ENCODE data around the gene DCC. TPM values are rescaled to one million over a fixed set of nuclear protein-coding genes. Genes with fewer than 3 reads are reported as not detected.

Gene DCC
- total RNA-seq, 1 experiment from 2014 or later: not detected

- Histone ChIP-seq H3F3A (ENCODE audit: low read length, unreplicated experiment) (no peaks in the 10 kb centered on the region), H3K27me3 (ENCODE audit: low read length) (no peaks in the 10 kb centered on the region), H4K20me1 (ENCODE audit: low read length) (no peaks in the 10 kb centered on the region), H3K27ac (ENCODE audit: low read length) (no peak overlapping the region), H2AFZ (ENCODE audit: low read length) (no peak overlapping the region), H3K9me3 (ENCODE audit: low read length) (0 out of 2 replicates have a peak, but pooled peaks cover 3% of the 10 kb centered on the region), H3K36me3 (ENCODE audit: low read depth, low read length) (no peaks in the 10 kb centered on the region), H3K4me1 (ENCODE audit: insufficient read depth, low read length) (no peaks in the 10 kb centered on the region), H3K9ac (ENCODE audit: low read length) (no peak overlapping the region), H3K9me2 (replicated peaks; ENCODE audit: low read length) (no peaks in the 10 kb centered on the region), H3K79me2 (ENCODE audit: low read length) (no peaks in the 10 kb centered on the region), H3K4me3 (ENCODE audit: low read length) (no peak overlapping the region), H3K4me2 (ENCODE audit: low read length) (no peak overlapping the region)
- ATAC-seq (no peak), DNase-seq (no peak)
- no TSS peak for BruUV-seq (replicated peaks)
- CTCF ChIA-PET: no interaction called here
- intact Hi-C loops (cut with micrococcal nuclease): no loop called here
- no peak for TF ChIP-seq EZH2 (IDR thresholded peaks at IDR 0.05; ENCODE audit: low read length, unreplicated experiment)
- TF ChIP-seq EZH2phosphoT487 (IDR thresholded peaks at IDR 0.05; ENCODE audit: borderline replicate concordance, low read length): no peak
- TF ChIP-seq CTCF (conservative IDR thresholded peaks at IDR 0.05; ENCODE audit: low read depth, low read length): no peak
- POLR2A ChIA-PET (ENCODE audit: unreplicated experiment): no interaction called here
These were observed 700.3 kb downstream of the DCC start for GRCh38 chr18:53040286-53040685.

- H3K4me2 ChIP-seq (ENCODE audit: low read length): no peak overlapping the region
- no peaks in the 10 kb centered on the region for H3K9me3 ChIP-seq (ENCODE audit: low read length)
- H4K20me1 ChIP-seq (ENCODE audit: low read length): no peaks in the 10 kb centered on the region
- H3K79me2 ChIP-seq (ENCODE audit: low read length): no peaks in the 10 kb centered on the region
- POLR2A ChIA-PET (ENCODE audit: unreplicated experiment): no interaction called here
- H3K9me2 ChIP-seq (replicated peaks; ENCODE audit: low read length): no peaks in the 10 kb centered on the region
- no peaks in the 10 kb centered on the region for H3F3A ChIP-seq (ENCODE audit: low read length, unreplicated experiment)
- no peaks in the 10 kb centered on the region for H3K4me1 ChIP-seq (ENCODE audit: insufficient read depth, low read length)
- no peaks in the 10 kb centered on the region for H3K36me3 ChIP-seq (ENCODE audit: low read depth, low read length)
- H3K4me3 ChIP-seq (ENCODE audit: low read length): no peak overlapping the region
- H2AFZ ChIP-seq (ENCODE audit: low read length): no peak overlapping the region
- ATAC-seq (no peak), DNase-seq (no peak)
- no peaks in the 10 kb centered on the region for H3K27me3 ChIP-seq (ENCODE audit: low read length)
- no TSS peak for BruUV-seq (replicated peaks)
- CTCF ChIA-PET: no interaction called here
- intact Hi-C loops (cut with micrococcal nuclease): no loop called here
- no peak overlapping the region for H3K9ac ChIP-seq (ENCODE audit: low read length)
- no peak overlapping the region for H3K27ac ChIP-seq (ENCODE audit: low read length)
- TF ChIP-seq EZH2 (IDR thresholded peaks at IDR 0.05; ENCODE audit: low read length, unreplicated experiment): no peak
- TF ChIP-seq CTCF (conservative IDR thresholded peaks at IDR 0.05; ENCODE audit: low read depth, low read length): no peak
- TF ChIP-seq EZH2phosphoT487 (IDR thresholded peaks at IDR 0.05; ENCODE audit: borderline replicate concordance, low read length): no peak
These were observed 716.1 kb downstream of the DCC start for GRCh38 chr18:53056064-53056463.

DNA sequence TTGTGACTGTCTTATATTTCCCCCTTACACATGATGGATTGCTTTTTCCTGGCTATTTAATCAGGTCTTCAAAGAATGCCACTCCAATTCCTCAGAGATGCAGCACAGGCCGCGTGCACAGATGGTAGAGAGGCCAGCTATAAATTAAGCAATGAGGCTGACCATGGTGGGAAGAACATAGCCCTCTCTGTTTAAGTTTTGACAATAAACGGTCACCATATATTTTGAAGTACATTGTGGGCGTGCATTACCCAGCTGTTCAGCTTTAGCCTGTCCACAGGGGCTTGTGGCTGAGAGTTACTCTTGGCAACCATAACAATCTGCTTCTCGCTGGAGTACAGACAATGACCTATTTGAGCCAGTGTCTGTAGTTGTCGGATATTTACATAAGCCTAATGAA, 730.8 kb downstream of the DCC start:
- Histone ChIP-seq H3K4me1 (ENCODE audit: insufficient read depth, low read length) (no peaks in the 10 kb centered on the region), H3K4me3 (ENCODE audit: low read length) (no peak overlapping the region), H2AFZ (ENCODE audit: low read length) (no peak overlapping the region), H3K4me2 (ENCODE audit: low read length) (no peak overlapping the region), H3K27me3 (ENCODE audit: low read length) (no peaks in the 10 kb centered on the region), H3K79me2 (ENCODE audit: low read length) (no peaks in the 10 kb centered on the region), H3F3A (ENCODE audit: low read length, unreplicated experiment) (no peaks in the 10 kb centered on the region), H3K27ac (ENCODE audit: low read length) (no peak overlapping the region), H3K9me2 (replicated peaks; ENCODE audit: low read length) (no peaks in the 10 kb centered on the region), H3K36me3 (ENCODE audit: low read depth, low read length) (no peaks in the 10 kb centered on the region), H3K9ac (ENCODE audit: low read length) (no peak overlapping the region), H3K9me3 (ENCODE audit: low read length) (no peaks in the 10 kb centered on the region), H4K20me1 (ENCODE audit: low read length) (no peaks in the 10 kb centered on the region)
- ATAC-seq: no peak
- no peak for DNase-seq
- intact Hi-C loops (cut with micrococcal nuclease): no loop called here
- no peak for TF ChIP-seq CTCF (conservative IDR thresholded peaks at IDR 0.05; ENCODE audit: low read depth, low read length)
- TF ChIP-seq EZH2 (IDR thresholded peaks at IDR 0.05; ENCODE audit: low read length, unreplicated experiment): no peak
- no peak for TF ChIP-seq EZH2phosphoT487 (IDR thresholded peaks at IDR 0.05; ENCODE audit: borderline replicate concordance, low read length)
- CTCF ChIA-PET: no interaction called here
- no TSS peak for BruUV-seq (replicated peaks)
- POLR2A ChIA-PET (ENCODE audit: unreplicated experiment): no interaction called here

Measured in PC-3 (cell line).